Globus pallidus (tissue), 1 donor: Measurements from ENCODE around the gene BTBD19.
"Not testable (repeated sequence)": the region's sequence is repeated elsewhere in the genome, so short reads cannot be mapped to it uniquely, and the experiment has no call there.

Experiments
- DNase-seq: peaks from one replicate; pipeline ENCODE4 v3.0.0-alpha.2; 2015; ENCODE audit warnings: low spot score

Gene BTBD19, protein sequence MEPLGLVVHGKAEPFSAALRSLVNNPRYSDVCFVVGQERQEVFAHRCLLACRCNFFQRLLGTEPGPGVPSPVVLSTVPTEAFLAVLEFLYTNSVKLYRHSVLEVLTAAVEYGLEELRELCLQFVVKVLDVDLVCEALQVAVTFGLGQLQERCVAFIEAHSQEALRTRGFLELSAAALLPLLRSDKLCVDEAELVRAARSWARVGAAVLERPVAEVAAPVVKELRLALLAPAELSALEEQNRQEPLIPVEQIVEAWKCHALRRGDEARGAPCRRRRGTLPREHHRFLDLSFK

DNA sequence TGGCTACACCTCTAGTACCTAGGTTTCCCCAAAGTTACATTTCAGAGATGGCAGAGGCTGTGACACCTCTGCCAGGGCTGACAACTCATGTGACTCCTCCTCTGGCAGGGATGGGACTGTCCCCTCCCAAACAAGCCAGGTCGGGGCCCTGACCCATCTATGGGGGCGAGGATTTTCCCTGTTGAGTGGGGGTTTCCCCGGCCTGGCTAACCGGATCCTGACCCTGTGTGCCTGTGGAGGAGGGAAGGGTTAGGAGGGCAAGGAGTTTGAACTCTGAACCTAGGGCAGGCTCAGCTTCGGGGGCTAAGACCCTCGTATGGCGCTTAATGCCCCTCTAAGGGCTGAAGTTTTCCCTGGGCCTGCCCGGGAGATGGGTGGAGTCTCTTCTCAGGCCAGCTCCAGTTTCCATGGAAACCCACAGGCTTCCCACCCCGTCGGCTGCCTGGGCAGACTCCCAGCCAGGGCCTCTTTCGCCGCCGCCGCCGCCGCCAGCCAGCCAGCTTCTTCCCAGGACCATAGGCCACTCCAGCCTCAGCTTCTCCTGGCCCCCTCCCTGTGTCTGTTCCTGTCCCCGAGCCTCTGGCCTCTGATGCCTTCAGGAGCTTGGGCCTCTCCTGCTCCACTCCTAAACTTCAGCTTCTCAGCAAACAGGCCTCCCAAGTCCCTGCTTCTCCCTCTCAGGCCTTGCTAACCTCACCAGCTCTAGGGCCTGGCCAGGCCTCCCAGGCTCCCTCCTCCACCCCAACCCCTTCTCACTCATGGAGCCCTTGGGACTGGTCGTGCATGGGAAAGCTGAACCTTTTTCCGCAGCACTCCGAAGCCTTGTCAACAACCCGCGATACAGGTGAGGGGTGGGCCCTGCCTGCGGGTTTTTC is at the start of gene BTBD19:
Gene BTBD19 (plus strand): TSS at position 461 of the 875 bp plus-strand sequence. CDS start 298 bp downstream, at position 759.
- DNase-seq, result peak; percentile 82

DNA sequence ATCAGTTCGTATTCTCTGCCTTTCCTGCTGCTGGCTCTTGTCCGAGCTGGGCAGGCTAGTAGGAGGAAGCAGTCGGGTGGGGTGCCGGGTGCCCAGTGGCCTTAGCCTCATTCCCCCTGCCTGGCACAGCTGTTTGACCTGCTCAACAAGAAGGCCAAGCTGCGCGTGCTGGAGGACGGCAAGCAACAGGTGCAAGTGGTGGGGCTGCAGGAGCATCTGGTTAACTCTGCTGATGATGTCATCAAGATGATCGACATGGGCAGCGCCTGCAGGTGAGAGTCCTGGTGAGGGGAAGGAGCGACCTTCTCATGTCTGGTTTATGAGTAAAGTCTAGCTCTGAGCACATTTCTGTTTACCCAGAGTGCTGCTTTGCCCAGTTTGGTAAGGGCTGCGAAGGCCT is 49.2 kb upstream of the BTBD19 start:
- DNase-seq, result no peak

DNA sequence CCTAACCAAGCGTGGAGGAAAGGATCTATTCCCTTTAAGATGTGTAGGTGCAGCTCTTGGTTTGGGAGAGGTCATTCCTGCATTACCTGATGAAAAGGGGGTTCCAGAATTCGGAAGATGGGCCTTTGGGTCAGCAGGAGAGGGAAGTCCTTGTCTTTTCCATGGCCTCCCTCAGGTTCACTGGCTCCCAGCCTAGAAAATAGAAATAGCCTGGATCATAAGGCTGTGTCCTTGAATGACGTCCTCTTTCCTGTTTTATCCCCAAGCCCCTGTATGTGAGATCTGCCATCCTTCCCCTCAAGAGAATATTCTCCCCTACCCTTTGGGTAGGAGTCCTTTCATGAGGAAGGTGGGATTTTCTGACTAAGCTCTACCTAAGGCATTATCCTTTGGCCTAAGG is 47.4 kb upstream of the BTBD19 start:
- DNase-seq, result no peak

DNA sequence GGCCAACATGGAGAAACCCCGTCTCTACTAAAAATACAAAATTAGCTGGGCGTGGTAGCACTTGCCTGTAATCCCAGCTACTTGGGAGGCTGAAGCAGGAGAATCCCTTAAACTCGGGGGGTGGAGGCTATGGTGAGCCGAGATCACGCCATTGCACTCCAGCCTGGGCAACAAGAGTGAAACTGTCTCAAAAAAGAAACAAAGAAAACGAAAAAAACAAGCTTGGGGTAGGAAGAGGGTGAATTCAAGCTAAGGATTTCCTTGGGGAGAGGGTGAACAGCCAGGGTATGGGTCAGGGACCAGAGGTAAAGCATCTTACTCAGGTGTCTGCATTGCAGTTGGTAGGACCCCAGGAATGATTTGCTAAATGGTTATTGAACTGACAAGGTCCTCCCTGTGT is 41.9 kb upstream of the BTBD19 start:
- not testable (repeated sequence) for DNase-seq

GRCh38 chr1:44775078-44775929 is 33.0 kb upstream of the BTBD19 start, which contains the start of gene RPS8:
Gene RPS8 (plus strand): TSS chr1:44775540. CDS start chr1:44775597, 57 bp downstream.
- peak; percentile 92 for DNase-seq

- peak; percentile 26 for DNase-seq
Observed at GRCh38 chr1:44775930-44776729, 32.2 kb upstream of the BTBD19 start.

- DNase-seq, result no peak
Observed at GRCh38 chr1:44776730-44777068, 31.6 kb upstream of the BTBD19 start.

DNA sequence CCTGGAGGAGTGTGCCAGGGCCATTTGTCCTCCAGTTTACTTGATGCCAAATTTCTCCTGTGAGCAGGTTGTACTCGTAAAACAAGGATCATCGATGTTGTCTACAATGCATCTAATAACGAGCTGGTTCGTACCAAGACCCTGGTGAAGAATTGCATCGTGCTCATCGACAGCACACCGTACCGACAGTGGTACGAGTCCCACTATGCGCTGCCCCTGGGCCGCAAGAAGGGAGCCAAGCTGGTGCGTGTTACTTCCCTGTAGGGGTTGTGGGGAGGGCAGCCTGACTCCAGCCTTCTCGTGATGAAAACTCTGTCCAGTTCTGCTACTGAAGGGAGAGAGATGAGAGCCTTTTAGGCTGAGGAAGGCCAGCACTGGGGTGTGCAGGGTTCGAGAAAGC is 30.8 kb upstream of the BTBD19 start:
- no peak for DNase-seq

GRCh38 chr1:44777969-44778635 is 30.2 kb upstream of the BTBD19 start:
- no peak for DNase-seq

- no peak for DNase-seq
Observed at GRCh38 chr1:44778705-44779576, 29.4 kb upstream of the BTBD19 start.

DNA sequence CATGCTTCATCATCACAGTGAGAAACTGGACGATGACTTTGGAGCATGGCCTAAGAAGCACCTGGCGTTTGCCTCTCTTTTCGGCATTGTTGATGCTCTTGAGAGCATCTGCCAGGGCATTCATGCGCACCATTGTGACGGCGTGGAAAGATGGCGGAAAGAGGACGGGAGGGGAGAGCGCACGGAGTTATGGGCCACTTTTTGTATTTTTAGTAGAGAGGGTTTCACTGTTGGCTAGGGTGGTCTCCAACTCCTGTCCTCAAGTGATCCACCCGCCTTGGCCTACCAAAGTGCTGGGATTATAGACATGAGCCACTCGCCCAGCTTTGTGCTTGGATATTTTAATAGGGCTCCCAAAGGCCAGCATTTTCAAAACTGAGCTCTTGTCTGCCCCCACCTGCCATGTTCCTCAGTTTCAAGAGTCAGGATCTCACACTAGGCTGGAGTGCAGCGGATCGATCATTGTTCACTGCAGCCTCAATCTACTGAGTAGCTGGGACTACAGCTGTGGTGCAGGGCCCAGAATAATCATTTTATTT is 27.7 kb upstream of the BTBD19 start:
- DNase-seq, result no peak

DNA sequence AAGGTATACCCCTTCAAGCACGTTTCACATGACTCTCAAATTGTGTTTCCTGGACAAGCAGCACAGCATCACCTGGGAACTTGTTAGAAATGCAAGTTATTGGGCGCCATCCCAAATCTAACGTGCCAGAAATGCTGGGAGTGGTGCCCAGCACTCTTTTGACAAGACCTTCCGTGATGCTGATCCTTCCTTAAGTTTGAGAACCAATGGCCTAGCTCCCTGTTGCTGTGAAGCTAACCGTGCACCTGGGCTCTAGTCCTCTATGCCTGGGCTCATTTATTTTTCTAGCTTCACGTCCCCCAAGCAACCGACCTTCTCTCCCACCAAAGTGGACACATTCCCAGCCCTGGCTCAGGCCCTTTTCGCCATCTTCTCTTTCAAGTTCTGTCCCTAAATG is 24.6 kb upstream of the BTBD19 start:
- no peak for DNase-seq

GRCh38 chr1:44784094-44785028 is 24.0 kb upstream of the BTBD19 start:
- DNase-seq, result no peak

DNA sequence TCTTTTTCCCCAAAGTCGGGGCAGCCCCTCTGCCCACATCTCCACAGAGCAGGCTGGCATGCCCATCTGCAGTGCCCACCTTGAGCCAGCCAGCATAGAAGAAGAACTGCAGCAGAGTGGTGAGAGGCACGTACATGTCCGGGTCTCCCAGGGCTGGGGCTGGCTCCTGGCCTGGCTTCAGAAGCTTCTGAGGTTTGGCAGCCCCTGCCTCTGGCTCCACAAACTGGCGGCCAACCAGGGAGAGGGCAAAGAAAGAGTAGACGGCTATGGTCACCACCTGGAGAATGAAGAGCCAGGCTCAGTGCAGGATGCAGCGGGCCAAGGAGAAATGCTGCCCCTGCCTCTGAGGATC is 23.3 kb upstream of the BTBD19 start:
- DNase-seq, result no peak

DNA sequence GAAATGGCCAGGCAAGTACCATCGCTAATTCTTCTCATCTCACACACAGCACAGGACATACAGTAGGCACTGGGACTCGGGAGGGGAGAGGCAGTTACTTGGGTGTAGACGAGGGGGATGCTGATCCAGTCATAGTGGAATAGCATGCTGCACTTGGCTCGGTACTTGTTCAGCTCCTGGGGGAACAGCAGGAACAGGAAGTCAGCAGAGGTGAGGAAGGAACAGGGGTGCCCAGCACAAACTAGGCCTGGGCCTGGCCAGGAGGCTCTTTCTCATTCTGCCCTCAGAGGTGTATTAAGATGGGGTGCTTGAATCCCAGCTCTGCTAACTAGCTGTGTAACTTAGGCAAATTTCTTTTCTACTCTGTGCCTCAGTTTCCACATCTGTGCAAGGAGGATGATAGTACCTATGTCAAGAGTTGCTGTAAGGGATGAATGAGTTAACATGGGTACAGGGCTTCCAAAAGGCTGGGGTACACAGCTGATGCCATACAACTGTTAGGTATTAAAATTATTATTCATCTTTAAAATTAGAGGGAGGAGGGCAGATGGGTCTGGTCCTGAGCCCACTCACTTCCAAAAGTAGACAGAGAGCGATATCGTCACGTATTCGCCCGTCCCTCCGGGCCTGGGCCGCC is 22.7 kb upstream of the BTBD19 start:
- no peak for DNase-seq

GRCh38 chr1:44786138-44786840 is 22.0 kb upstream of the BTBD19 start:
- DNase-seq, result no peak

GRCh38 chr1:44786841-44787426 is 21.4 kb upstream of the BTBD19 start:
- no peak for DNase-seq
